K562 (cell line): Measurements from ENCODE around the gene HMG20B. TPM values are rescaled to one million over a fixed set of nuclear protein-coding genes. Genes with fewer than 3 reads are reported as not detected.
A peak's percentile ranks its signal among the peaks of the same experiment; 100 is the strongest.

ENCODE experiments used
- ARID1B ChIP-seq: fragments of 450-650 bp; IDR thresholded peaks from 2 replicates; pipeline ENCODE4 v1.6.1; 2016; ENCODE audit warnings: antibody characterized with exemption, mild to moderate bottlenecking, inconsistent platforms
- CHD1 ChIP-seq: fragments of 200-600 bp; sonication (generic); IDR thresholded peaks from one replicate; pipeline ENCODE4 v1.6.1; 2012; ENCODE audit warnings: mild to moderate bottlenecking, moderate library complexity, low read length, inconsistent platforms
- FOXM1 ChIP-seq, 2 experiments: fragments of 450-650 bp in 1 of 2; sonication (generic) in 1 of 2; formaldehyde crosslinking in 1 of 2; IDR thresholded peaks; 2 replicates each; pipeline versions ENCODE4 v1.6.1 to v1.9.0; 2017 to 2022; ENCODE audit warnings: low read depth in 2 of 2, mild to moderate bottlenecking in 2 of 2, missing genetic modification reagents in 1 of 2, moderate library complexity in 1 of 2
- FOXP1 ChIP-seq: sonication (generic); formaldehyde crosslinking; IDR thresholded peaks from 2 replicates; pipeline ENCODE4 v1.8.0; 2022; ENCODE audit warnings: mild to moderate bottlenecking, missing genetic modification reagents
- FUS ChIP-seq: fragments of 200-400 bp; formaldehyde crosslinking; optimal IDR thresholded peaks from 2 replicates; pipeline ENCODE3; 2017; ENCODE audit warnings: low read depth, low read length
- HDAC6 ChIP-seq: IDR thresholded peaks from 2 replicates; pipeline ENCODE4 v1.6.1; 2012; ENCODE audit warnings: low read depth, mild to moderate bottlenecking, control low read depth, inconsistent platforms, low read length, moderate library complexity
- HLTF ChIP-seq: fragments of 450-650 bp; IDR thresholded peaks from 2 replicates; pipeline ENCODE4 v1.6.1; 2016
- HMG20B ChIP-seq: fragments of 250-450 bp; sonication (Bioruptor Pico); IDR thresholded peaks from 2 replicates; pipeline ENCODE4 v1.5.0; 2021; ENCODE audit warnings: mild to moderate bottlenecking
- KLF1 ChIP-seq: fragments of 450-650 bp; IDR thresholded peaks from 2 replicates; pipeline ENCODE4 v1.6.1; 2016; ENCODE audit warnings: missing genetic modification characterization, missing compliant biosample characterization
- KLF10 ChIP-seq: fragments of 250-450 bp; sonication (Bioruptor Pico); IDR thresholded peaks from 2 replicates; pipeline ENCODE4 v1.6.1; 2021; ENCODE audit warnings: matching md5 sums
- OTX1 ChIP-seq: fragments of 450-650 bp; formaldehyde crosslinking; IDR thresholded peaks from 2 replicates; pipeline ENCODE4 v1.4.0; 2022; ENCODE audit warnings: mild to moderate bottlenecking
- POU5F1 ChIP-seq: fragments of 150-350 bp; IDR thresholded peaks from 2 replicates; pipeline ENCODE4 v1.6.1; 2014; ENCODE audit warnings: borderline replicate concordance, low read length, low read depth, mild to moderate bottlenecking; ENCODE audit not compliant: partially characterized antibody
- RB1 ChIP-seq: fragments of 450-650 bp; IDR thresholded peaks from 2 replicates; pipeline ENCODE4 v1.6.1; 2017; ENCODE audit warnings: low read depth, mild to moderate bottlenecking
- SMARCE1 ChIP-seq: fragments of 450-650 bp; IDR thresholded peaks from 2 replicates; pipeline ENCODE4 v1.7.1; 2016; ENCODE audit warnings: mild to moderate bottlenecking
- SP2 ChIP-seq: IDR thresholded peaks from 2 replicates; pipeline ENCODE4 v1.6.1; 2011; ENCODE audit warnings: mild to moderate bottlenecking, low read depth, low read length, moderate library complexity; ENCODE audit not compliant: poor library complexity, severe bottlenecking; ENCODE audit errors: extremely low read depth
- SRSF7 ChIP-seq: fragments of 200-400 bp; formaldehyde crosslinking; optimal IDR thresholded peaks from 2 replicates; pipeline ENCODE3; 2017; ENCODE audit warnings: mild to moderate bottlenecking, low read depth, low read length
- TBL1XR1 ChIP-seq, 2 experiments: IDR thresholded peaks; 2 replicates each; pipeline ENCODE4 v1.6.1; 2012; ENCODE audit warnings: improper control_type of control experiment in 2 of 2, low read length in 2 of 2, mild to moderate bottlenecking in 1 of 2
- TEAD1 ChIP-seq, 2 experiments: fragments of 450-650 bp in 1 of 2; sonication (generic) in 1 of 2; formaldehyde crosslinking; IDR thresholded peaks; 2 replicates each; pipeline versions ENCODE4 v1.4.0 to v1.8.0; 2020 to 2022; ENCODE audit warnings: mild to moderate bottlenecking in 2 of 2, missing genetic modification reagents in 1 of 2
- ZNF274 ChIP-seq: IDR thresholded peaks from 2 replicates; pipeline ENCODE4 v1.6.1; 2011; ENCODE audit warnings: low read depth, mild to moderate bottlenecking, low read length, moderate library complexity, borderline replicate concordance
- ZNF696 ChIP-seq: fragments of 250-450 bp; sonication (Bioruptor Pico); conservative IDR thresholded peaks from 2 replicates; pipeline ENCODE4 v1.4.0; 2020; ENCODE audit warnings: mild to moderate bottlenecking, moderate library complexity
- ZNF76 ChIP-seq: fragments of 250-450 bp; sonication (Bioruptor Pico); IDR thresholded peaks from 2 replicates; pipeline ENCODE4 v1.4.0; 2020; ENCODE audit warnings: mild to moderate bottlenecking, moderate library complexity, borderline replicate concordance
- ZNF785 ChIP-seq: fragments of 250-450 bp; sonication (Bioruptor Pico); IDR thresholded peaks from 2 replicates; pipeline ENCODE4 v1.4.0; 2020; ENCODE audit warnings: mild to moderate bottlenecking
- polyA plus RNA-seq, 8 experiments: library from polyadenylated mRNA; depleted of rRNA in 4 of 8; stranded (reverse) in 5 of 8; unstranded in 3 of 8; fragments of >200 nt; fragmentation: Nextera tagmentation in 2 of 8; fragmentation: Illumina TruSeq in 1 of 8; extraction: Ambion mirVana in 2 of 8; extraction: Trizol in 1 of 8; gene quantifications; 2 replicates each; pipeline versions ENCODE4 v1.2.1 to v1.2.3, GENCODE V29; 2011 to 2014; ENCODE audit warnings: inconsistent platforms in 1 of 8, missing spikeins in 1 of 8
- total RNA-seq, 7 experiments: library from RNA; depleted of rRNA in 6 of 7; stranded (reverse); fragments of >200 nt in 6 of 7; fragmentation: Illumina TruSeq in 2 of 7; extraction: Trizol in 2 of 7; gene quantifications; 2 replicates each; pipeline versions ENCODE4 v1.2.1 to v1.2.3, GENCODE V29; 2011 to 2021; ENCODE audit warnings: low replicate concordance in 1 of 7
- TF ChIP-seq, protein P1 (sequence below): sonication (generic); IDR thresholded peaks from 2 replicates; pipeline ENCODE4 v1.6.1; 2016
- TF ChIP-seq, protein P2 (sequence below): fragments of 450-650 bp; IDR thresholded peaks from 2 replicates; pipeline ENCODE4 v1.6.1; 2016; ENCODE audit warnings: borderline replicate concordance
- TF ChIP-seq, protein P3 (sequence below): IDR thresholded peaks from 3 replicates; pipeline ENCODE4 v1.6.1; 2011; ENCODE audit warnings: borderline replicate concordance, mild to moderate bottlenecking, moderate library complexity; ENCODE audit not compliant: insufficient read length; ENCODE audit errors: extremely low read depth

The HMG20B gene
- total and polyA plus RNA-seq, 9 of the 15 experiments (the other 6 are each of a cell fraction or from before 2014, with no cell fraction given), result 0.35 to 172 (median 38.6) TPM

DNA sequence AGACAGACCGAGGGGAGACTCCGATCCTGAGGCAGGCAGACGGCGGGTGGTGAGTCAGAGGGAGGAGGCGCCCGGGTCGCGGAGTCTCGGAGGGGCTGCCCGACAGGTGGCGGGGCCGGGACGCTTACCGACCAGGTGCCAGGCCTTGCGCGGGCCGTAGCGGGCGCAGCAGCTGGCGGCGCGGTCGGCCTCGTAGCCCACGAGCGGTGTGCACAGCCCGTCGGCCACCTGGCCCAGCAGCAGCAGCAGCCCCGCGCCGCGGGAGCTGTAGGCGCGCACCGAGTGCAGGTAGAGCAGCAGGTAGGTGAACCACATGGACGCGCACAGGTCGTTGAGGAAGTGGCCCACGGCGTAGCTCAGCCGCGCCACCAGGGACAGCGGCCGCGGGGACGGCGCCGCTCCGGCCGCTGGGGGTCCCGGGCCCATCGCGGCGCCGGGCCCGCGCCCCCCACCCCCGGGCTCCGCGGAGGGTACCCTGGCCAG, 15.7 kb upstream of the HMG20B start (continued):
- TF ChIP-seq TEAD1 (CRISPR knock-in tag; IDR thresholded peaks at IDR 0.05), result no peak
- TF ChIP-seq FOXP1, result no peak
- no peak for TF ChIP-seq CHD1
- TF ChIP-seq, protein P1, sequence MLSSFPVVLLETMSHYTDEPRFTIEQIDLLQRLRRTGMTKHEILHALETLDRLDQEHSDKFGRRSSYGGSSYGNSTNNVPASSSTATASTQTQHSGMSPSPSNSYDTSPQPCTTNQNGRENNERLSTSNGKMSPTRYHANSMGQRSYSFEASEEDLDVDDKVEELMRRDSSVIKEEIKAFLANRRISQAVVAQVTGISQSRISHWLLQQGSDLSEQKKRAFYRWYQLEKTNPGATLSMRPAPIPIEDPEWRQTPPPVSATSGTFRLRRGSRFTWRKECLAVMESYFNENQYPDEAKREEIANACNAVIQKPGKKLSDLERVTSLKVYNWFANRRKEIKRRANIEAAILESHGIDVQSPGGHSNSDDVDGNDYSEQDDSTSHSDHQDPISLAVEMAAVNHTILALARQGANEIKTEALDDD, result no peak
- TF ChIP-seq KLF1 (tag), result no peak
- no peak for TF ChIP-seq HDAC6
- TF ChIP-seq SRSF7, result no peak
- no peak for TF ChIP-seq HMG20B (CRISPR knock-in tag)
- no peak for TF ChIP-seq SMARCE1
- TF ChIP-seq RB1, result peak; percentile 29; the same call in 1 of the 2 replicates
- no peak for TF ChIP-seq SP2
- TF ChIP-seq, protein P2, sequence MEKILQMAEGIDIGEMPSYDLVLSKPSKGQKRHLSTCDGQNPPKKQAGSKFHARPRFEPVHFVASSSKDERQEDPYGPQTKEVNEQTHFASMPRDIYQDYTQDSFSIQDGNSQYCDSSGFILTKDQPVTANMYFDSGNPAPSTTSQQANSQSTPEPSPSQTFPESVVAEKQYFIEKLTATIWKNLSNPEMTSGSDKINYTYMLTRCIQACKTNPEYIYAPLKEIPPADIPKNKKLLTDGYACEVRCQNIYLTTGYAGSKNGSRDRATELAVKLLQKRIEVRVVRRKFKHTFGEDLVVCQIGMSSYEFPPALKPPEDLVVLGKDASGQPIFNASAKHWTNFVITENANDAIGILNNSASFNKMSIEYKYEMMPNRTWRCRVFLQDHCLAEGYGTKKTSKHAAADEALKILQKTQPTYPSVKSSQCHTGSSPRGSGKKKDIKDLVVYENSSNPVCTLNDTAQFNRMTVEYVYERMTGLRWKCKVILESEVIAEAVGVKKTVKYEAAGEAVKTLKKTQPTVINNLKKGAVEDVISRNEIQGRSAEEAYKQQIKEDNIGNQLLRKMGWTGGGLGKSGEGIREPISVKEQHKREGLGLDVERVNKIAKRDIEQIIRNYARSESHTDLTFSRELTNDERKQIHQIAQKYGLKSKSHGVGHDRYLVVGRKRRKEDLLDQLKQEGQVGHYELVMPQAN, result no peak
- TF ChIP-seq ZNF785 (CRISPR knock-in tag), result no peak
- TF ChIP-seq TBL1XR1 (IDR thresholded peaks at IDR 0.05; ENCODE audit: low read length in 2 of 2), result no peak
- no peak for TF ChIP-seq FUS
- no peak for TF ChIP-seq ZNF696
- TF ChIP-seq OTX1 (CRISPR knock-in tag), result no peak
- TF ChIP-seq KLF10, result no peak
- no peak for TF ChIP-seq FOXM1 (IDR thresholded peaks at IDR 0.05; ENCODE audit: low read depth)
- TF ChIP-seq FOXM1 (CRISPR knock-in tag; IDR thresholded peaks at IDR 0.05; ENCODE audit: low read depth), result no peak
- TF ChIP-seq HLTF, result no peak
- TF ChIP-seq, protein P3, sequence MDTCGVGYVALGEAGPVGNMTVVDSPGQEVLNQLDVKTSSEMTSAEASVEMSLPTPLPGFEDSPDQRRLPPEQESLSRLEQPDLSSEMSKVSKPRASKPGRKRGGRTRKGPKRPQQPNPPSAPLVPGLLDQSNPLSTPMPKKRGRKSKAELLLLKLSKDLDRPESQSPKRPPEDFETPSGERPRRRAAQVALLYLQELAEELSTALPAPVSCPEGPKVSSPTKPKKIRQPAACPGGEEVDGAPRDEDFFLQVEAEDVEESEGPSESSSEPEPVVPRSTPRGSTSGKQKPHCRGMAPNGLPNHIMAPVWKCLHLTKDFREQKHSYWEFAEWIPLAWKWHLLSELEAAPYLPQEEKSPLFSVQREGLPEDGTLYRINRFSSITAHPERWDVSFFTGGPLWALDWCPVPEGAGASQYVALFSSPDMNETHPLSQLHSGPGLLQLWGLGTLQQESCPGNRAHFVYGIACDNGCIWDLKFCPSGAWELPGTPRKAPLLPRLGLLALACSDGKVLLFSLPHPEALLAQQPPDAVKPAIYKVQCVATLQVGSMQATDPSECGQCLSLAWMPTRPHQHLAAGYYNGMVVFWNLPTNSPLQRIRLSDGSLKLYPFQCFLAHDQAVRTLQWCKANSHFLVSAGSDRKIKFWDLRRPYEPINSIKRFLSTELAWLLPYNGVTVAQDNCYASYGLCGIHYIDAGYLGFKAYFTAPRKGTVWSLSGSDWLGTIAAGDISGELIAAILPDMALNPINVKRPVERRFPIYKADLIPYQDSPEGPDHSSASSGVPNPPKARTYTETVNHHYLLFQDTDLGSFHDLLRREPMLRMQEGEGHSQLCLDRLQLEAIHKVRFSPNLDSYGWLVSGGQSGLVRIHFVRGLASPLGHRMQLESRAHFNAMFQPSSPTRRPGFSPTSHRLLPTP, result no peak
- no peak for TF ChIP-seq ZNF274
- TF ChIP-seq ARID1B, result no peak
- TF ChIP-seq POU5F1, result no peak
- no peak for TF ChIP-seq ZNF76
